HCT116 (cell line): ENCODE measurements around the gene MBD5. TPM values are rescaled to one million over a fixed set of nuclear protein-coding genes. Genes with fewer than 3 reads are reported as not detected.

ENCODE experiments used
- ATAC-seq: fragments of 200-7000 bp; cut with Tn5 transposase; 2 replicates; pipeline ENCODE4 v1.9.1; 2020; ENCODE audit warnings: mild to moderate bottlenecking, moderate library complexity
- BruUV-seq: library from RNA; stranded (reverse); fragments of 400-500 nt; replicated peaks from 2 replicates; lab custom pipeline; 2021; lab: Mats Ljungman, UMichigan
- CTCF ChIA-PET: fragments of 300-600 bp; sonication (Branson Sonifier 250); formaldehyde crosslinking; loops from one replicate; lab custom pipeline; 2021; ENCODE audit warnings: antibody characterized with exemption; lab: Charles Lee
- POLR2A ChIA-PET: fragments of 300-600, 350-600 bp; sonication (Branson Sonifier 250); formaldehyde crosslinking; loops from one replicate; lab custom pipeline; 2021; ENCODE audit warnings: antibody characterized with exemption; lab: Charles Lee
- RAD21 ChIA-PET, 2 experiments: fragments of 300-600 bp; sonication (Branson Sonifier 250); formaldehyde crosslinking; loops; one replicate each; lab custom pipeline; 2023; ENCODE audit warnings: low total read pairs in 2 of 2; ENCODE audit not compliant: uncharacterized antibody in 2 of 2, unreplicated experiment in 2 of 2, low non-redundant PET in 1 of 2; lab: Charles Lee
- DNase-seq: peaks from one replicate; pipeline ENCODE4 v3.0.0-alpha.2; 2010; ENCODE audit warnings: low read depth, low spot score
- H2AFZ ChIP-seq: fragments of 200-600 bp; shearing (Covaris generic), sonication (generic); 2 replicates; pipeline ENCODE4 v1.6.1; 2017; ENCODE audit warnings: low read depth, mixed run types, mixed read lengths, antibody characterized with exemption, low read length; ENCODE audit not compliant: poor library complexity, severe bottlenecking
- H3K27ac ChIP-seq: 2 replicates; pipeline ENCODE4 v1.5.1; 2012; ENCODE audit warnings: low read depth, low read length
- H3K27me3 ChIP-seq: fragments of 200-600 bp; sonication (generic); 2 replicates; pipeline ENCODE4 v1.6.1; 2016; ENCODE audit warnings: mixed run types, low read length, mixed read lengths; ENCODE audit not compliant: insufficient read depth
- H3K36me3 ChIP-seq, 2 experiments: fragments of 200-500 bp in 1 of 2; fragments of 200-600 bp in 1 of 2; sonication (Bioruptor generic) in 1 of 2; sonication (generic) in 1 of 2; 2 replicates each; pipeline versions ENCODE4 v1.5.1 to v1.6.1; 2014 to 2016; ENCODE audit warnings: low read length in 2 of 2, inconsistent platforms in 1 of 2, mixed read lengths in 1 of 2, mixed run types in 1 of 2; ENCODE audit not compliant: insufficient read depth in 2 of 2, control insufficient read depth in 1 of 2
- H3K4me1 ChIP-seq, 2 experiments: fragments of 200-600 bp in 1 of 2; sonication (generic) in 1 of 2; 2 replicates each; pipeline versions ENCODE4 v1.5.1 to v1.6.1; 2012 to 2017; ENCODE audit warnings: low read length in 2 of 2, inconsistent platforms in 1 of 2, mild to moderate bottlenecking in 1 of 2, mixed read lengths in 1 of 2, mixed run types in 1 of 2, moderate library complexity in 1 of 2; ENCODE audit not compliant: insufficient read depth in 2 of 2, control insufficient read depth in 1 of 2
- H3K4me2 ChIP-seq: fragments of 200-600 bp; sonication (generic); 2 replicates; pipeline ENCODE4 v1.6.1; 2017; ENCODE audit warnings: mixed run types, low read length, mixed read lengths
- H3K4me3 ChIP-seq, 2 experiments: fragments of 200-600 bp in 1 of 2; sonication (generic) in 1 of 2; replicated peaks in 1 of 2; 2 replicates each; pipeline ENCODE4 v1.5.1; 2011 to 2016; ENCODE audit warnings: low read length in 2 of 2, control low read depth in 1 of 2, low read depth in 1 of 2, mild to moderate bottlenecking in 1 of 2, mixed read lengths in 1 of 2, mixed run types in 1 of 2
- H3K79me2 ChIP-seq: fragments of 200-600 bp; sonication (generic); 2 replicates; pipeline ENCODE4 v1.6.1; 2017; ENCODE audit warnings: mild to moderate bottlenecking, mixed run types, low read length, moderate library complexity, mixed read lengths; ENCODE audit not compliant: insufficient read depth
- H3K9ac ChIP-seq: fragments of 200-600 bp; sonication (generic); 2 replicates; pipeline ENCODE4 v1.6.1; 2016; ENCODE audit warnings: low read length, mixed read lengths
- H3K9me2 ChIP-seq: fragments of 200-600 bp; sonication (generic), shearing (Covaris generic); 2 replicates; pipeline ENCODE4 v1.6.1; 2017; ENCODE audit warnings: mixed run types, mild to moderate bottlenecking, moderate library complexity; ENCODE audit not compliant: insufficient read depth
- H3K9me3 ChIP-seq, 2 experiments: fragments of 200-500 bp in 1 of 2; fragments of 200-600 bp in 1 of 2; sonication (Bioruptor generic) in 1 of 2; sonication (generic) in 1 of 2; 2 replicates each; pipeline ENCODE4 v1.6.1; 2014 to 2017; ENCODE audit warnings: low read length in 2 of 2, mixed read lengths in 2 of 2, inconsistent platforms in 1 of 2, low read depth in 1 of 2, mild to moderate bottlenecking in 1 of 2, mixed run types in 1 of 2, moderate library complexity in 1 of 2; ENCODE audit not compliant: control insufficient read depth in 1 of 2, insufficient read depth in 1 of 2
- H4K20me1 ChIP-seq: fragments of 200-600 bp; sonication (generic), shearing (Covaris generic); 2 replicates; pipeline ENCODE4 v1.6.1; 2017; ENCODE audit warnings: mixed run types, mild to moderate bottlenecking, moderate library complexity; ENCODE audit not compliant: insufficient read depth
- CEBPB ChIP-seq: IDR thresholded peaks from 2 replicates; pipeline ENCODE4 v1.6.1; 2012; ENCODE audit warnings: low read depth
- ELF1 ChIP-seq: IDR thresholded peaks from 2 replicates; pipeline ENCODE4 v1.6.1; 2012; ENCODE audit warnings: low read depth, borderline replicate concordance
- EZH2phosphoT487 ChIP-seq: fragments of 200-600 bp; IDR thresholded peaks from 2 replicates; pipeline ENCODE4 v1.6.1; 2018; ENCODE audit warnings: antibody characterized with exemption, borderline replicate concordance
- FOSL1 ChIP-seq: IDR thresholded peaks from 2 replicates; pipeline ENCODE4 v1.6.1; 2012; ENCODE audit warnings: low read depth
- MAX ChIP-seq: IDR thresholded peaks from 2 replicates; pipeline ENCODE4 v1.6.1; 2012
- RAD21 ChIP-seq: IDR thresholded peaks from 2 replicates; pipeline ENCODE4 v1.6.1; 2012; ENCODE audit warnings: low read depth, mild to moderate bottlenecking
- REST ChIP-seq: IDR thresholded peaks from 2 replicates; pipeline ENCODE4 v1.6.1; 2012; ENCODE audit warnings: low read depth
- SRF ChIP-seq: IDR thresholded peaks from 2 replicates; pipeline ENCODE4 v1.6.1; 2012; ENCODE audit warnings: low read depth
- ZBTB33 ChIP-seq: IDR thresholded peaks from 2 replicates; pipeline ENCODE4 v1.6.1; 2011; ENCODE audit warnings: mild to moderate bottlenecking, low read length, moderate library complexity; ENCODE audit not compliant: insufficient replicate concordance; ENCODE audit errors: extremely low read depth
- ZNF274 ChIP-seq: fragments of 200-500 bp; sonication (Bioruptor generic); IDR thresholded peaks from 2 replicates; pipeline ENCODE4 v1.6.1; 2014; ENCODE audit warnings: mild to moderate bottlenecking, low read depth, low read length, inconsistent platforms
- intact Hi-C: fragments of 100-400 bp; cut with micrococcal nuclease; formaldehyde crosslinking; loops from 2 replicates; pipeline ENCODE4 v1.10.0; 2022
- total RNA-seq: library from RNA; stranded (reverse); gene quantifications from one replicate; pipeline ENCODE4 v1.2.1, GENCODE V29; 2021; ENCODE audit not compliant: unreplicated experiment

Gene MBD5
- total RNA-seq, 1 experiment from 2014 or later: 20.5 TPM

- Histone ChIP-seq H3K4me2 (no peak overlapping the region), H3K4me3 (no peak overlapping the region), H3K9me3 (peaks cover 7 to 9% of the 10 kb centered on the region in 2 experiments; a peak in 2 of 4 replicates), H3K79me2 (no peaks in the 10 kb centered on the region), H3K9ac (no peak overlapping the region), H3K36me3 (no peaks in the 10 kb centered on the region), H3K4me1 (no peaks in the 10 kb centered on the region), H3K9me2 (no peaks in the 10 kb centered on the region; the same call in 1 of the 2 replicates), H3K27me3 (no peaks in the 10 kb centered on the region), H4K20me1 (no peaks in the 10 kb centered on the region), H3K27ac (no peak overlapping the region), H2AFZ (no peak overlapping the region)
- TF ChIP-seq REST (no peak), SRF (no peak)
- ChIA-PET POLR2A (no interaction called here), RAD21 (no interaction called here), CTCF (no interaction called here)
- BruUV-seq: no TSS peak
- no peak for ATAC-seq
- intact Hi-C loops: no loop called here
- no peak for DNase-seq
Observed at GRCh38 chr2:148251993-148252392, 231.1 kb downstream of the MBD5 start.

GRCh38 chr2:148252646-148253045, 231.8 kb downstream of the MBD5 start:
- no peaks in the 10 kb centered on the region for H3K36me3 ChIP-seq
- H3K4me1 ChIP-seq: no peaks in the 10 kb centered on the region
- no peak overlapping the region for H3K4me3 ChIP-seq
- H4K20me1 ChIP-seq: no peaks in the 10 kb centered on the region
- DNase-seq (no peak), ATAC-seq (no peak)
- no peak overlapping the region for H3K9ac ChIP-seq
- no peaks in the 10 kb centered on the region for H3K79me2 ChIP-seq
- H3K9me2 ChIP-seq: no peaks in the 10 kb centered on the region; the same call in 1 of the 2 replicates
- no peaks in the 10 kb centered on the region for H3K27me3 ChIP-seq
- no peak overlapping the region for H3K4me2 ChIP-seq
- H2AFZ ChIP-seq: no peak overlapping the region
- H3K9me3 ChIP-seq: peaks cover 7 to 9% of the 10 kb centered on the region in 2 experiments; a peak in 2 of 4 replicates
- RAD21 ChIA-PET: no interaction called here
- intact Hi-C loops: no loop called here
- POLR2A ChIA-PET: no interaction called here
- BruUV-seq: no TSS peak
- CTCF ChIA-PET: no interaction called here
- no peak overlapping the region for H3K27ac ChIP-seq
- TF ChIP-seq CEBPB: no peak
- TF ChIP-seq ELF1: no peak
- no peak for TF ChIP-seq SRF
- no peak for TF ChIP-seq RAD21
- no peak for TF ChIP-seq ZBTB33
- no peak for TF ChIP-seq EZH2phosphoT487
- no peak for TF ChIP-seq ZNF274
- no peak for TF ChIP-seq REST
- TF ChIP-seq MAX: no peak
- no peak for TF ChIP-seq FOSL1
